HepG2 (cell line): ENCODE data around the gene YY1.

Experiments
- ASH2L ChIP-seq: fragments of 300-600, 200-600 bp; sonication (generic); IDR thresholded peaks from 2 replicates; pipeline ENCODE4 v1.7.0; 2017; ENCODE audit warnings: low read depth, mild to moderate bottlenecking, moderate library complexity, mixed read lengths, low read length; ENCODE audit not compliant: insufficient read length
- CTCF ChIP-seq: sonication (generic); formaldehyde crosslinking; IDR thresholded peaks from 2 replicates; pipeline ENCODE4 v1.5.0; 2020; ENCODE audit warnings: mild to moderate bottlenecking, missing genetic modification reagents, moderate library complexity
- MATR3 ChIP-seq: sonication (generic); formaldehyde crosslinking; IDR thresholded peaks from 2 replicates; pipeline ENCODE4 v1.4.0; 2020; ENCODE audit warnings: missing genetic modification reagents
- SALL2 ChIP-seq: sonication (generic); formaldehyde crosslinking; IDR thresholded peaks from 2 replicates; pipeline ENCODE4 v1.8.1; 2023; ENCODE audit warnings: mild to moderate bottlenecking, missing genetic modification reagents, inconsistent platforms
- ZBTB40 ChIP-seq, 2 experiments: fragments of 450-650 bp in 1 of 2; sonication (generic) in 1 of 2; formaldehyde crosslinking in 1 of 2; IDR thresholded peaks; 2 replicates each; pipeline versions ENCODE4 v1.6.1 to v1.8.0; 2016 to 2022; ENCODE audit warnings: antibody characterized with exemption in 1 of 2, mild to moderate bottlenecking in 1 of 2, missing genetic modification reagents in 1 of 2
- ZNF274 ChIP-seq: sonication (generic); formaldehyde crosslinking; IDR thresholded peaks from 2 replicates; pipeline ENCODE4 v1.5.1; 2020; ENCODE audit warnings: mild to moderate bottlenecking, missing genetic modification reagents

GRCh38 chr14:100332071-100332639 is 93.2 kb downstream of the YY1 start:
- no peak for TF ChIP-seq CTCF
- no peak for TF ChIP-seq ASH2L
- no peak for TF ChIP-seq ZNF274
- no peak for TF ChIP-seq MATR3
- no peak for TF ChIP-seq SALL2
- TF ChIP-seq ZBTB40 (IDR thresholded peaks at IDR 0.05): no peak
- no peak for TF ChIP-seq ZBTB40 (CRISPR knock-in tag; IDR thresholded peaks at IDR 0.05)
